Measurements from ENCODE around the gene FAM20A.

Gene FAM20A

GRCh38 chr17:68601565-68602288, 560 bp upstream of the FAM20A start:
- H3K36me3 Mint-ChIP-seq (ENCODE audit: low read depth): no peaks in the 10 kb centered on the region
- peak overlapping the region; percentile 75 to 85 (median 79) for H3K4me3 Mint-ChIP-seq
- peaks cover 38% of the 10 kb centered on the region for H3K4me1 Mint-ChIP-seq
- H3K27ac Mint-ChIP-seq: peak overlapping the region in 2 of 3 experiments; percentile 75 to 87
- peaks cover 67% of the 10 kb centered on the region for H3K27me3 Mint-ChIP-seq (ENCODE audit: low read depth)
- no peak for TF ChIP-seq CTCF (IDR thresholded peaks at IDR 0.05; ENCODE audit: unreplicated experiment in 3 of 3)
- H3K9me3 Mint-ChIP-seq: peaks cover under 1% of the 10 kb centered on the region

- Mint-ChIP-seq H3K4me3 (peak overlapping the region; percentile 89 to 95 (median 89)), H3K36me3 (ENCODE audit: low read depth) (no peaks in the 10 kb centered on the region), H3K9me3 (no peaks in the 10 kb centered on the region), H3K27ac (peak overlapping the region; percentile 57 to 98 (median 88)), H3K27me3 (ENCODE audit: low read depth) (peaks cover 76% of the 10 kb centered on the region), H3K4me1 (peaks cover 52% of the 10 kb centered on the region)
- TF ChIP-seq CTCF (IDR thresholded peaks at IDR 0.05; ENCODE audit: unreplicated experiment in 3 of 3): peak; percentile 22 to 37 (median 32)
Measured at GRCh38 chr17:68600067-68600930, 868 bp downstream of the FAM20A start.

GRCh38 chr17:68599552-68600066, 1.6 kb downstream of the FAM20A start:
- no peak for TF ChIP-seq CTCF (IDR thresholded peaks at IDR 0.05; ENCODE audit: unreplicated experiment in 3 of 3)
- no peaks in the 10 kb centered on the region for H3K36me3 Mint-ChIP-seq (ENCODE audit: low read depth)
- H3K4me3 Mint-ChIP-seq: peak overlapping the region; percentile 89 to 95 (median 89)
- peaks cover 78% of the 10 kb centered on the region for H3K27me3 Mint-ChIP-seq (ENCODE audit: low read depth)
- peak overlapping the region; percentile 57 to 98 (median 88) for H3K27ac Mint-ChIP-seq
- H3K9me3 Mint-ChIP-seq: no peaks in the 10 kb centered on the region
- H3K4me1 Mint-ChIP-seq: peaks cover 59% of the 10 kb centered on the region

GRCh38 chr17:68599091-68599490, 2.1 kb downstream of the FAM20A start:
- Mint-ChIP-seq H3K27me3 (ENCODE audit: low read depth) (peaks cover 78% of the 10 kb centered on the region), H3K36me3 (ENCODE audit: low read depth) (no peaks in the 10 kb centered on the region)
- no peak for TF ChIP-seq CTCF (IDR thresholded peaks at IDR 0.05; ENCODE audit: unreplicated experiment in 3 of 3)

GRCh38 chr17:68598545-68598961, 2.6 kb downstream of the FAM20A start:
- H3K27ac Mint-ChIP-seq: peak overlapping the region; percentile 57 to 98 (median 88)
- H3K36me3 Mint-ChIP-seq (ENCODE audit: low read depth): no peaks in the 10 kb centered on the region
- no peak for TF ChIP-seq CTCF (IDR thresholded peaks at IDR 0.05; ENCODE audit: unreplicated experiment in 3 of 3)
- no peaks in the 10 kb centered on the region for H3K9me3 Mint-ChIP-seq
- peak overlapping the region; percentile 8 to 95 (median 89) for H3K4me3 Mint-ChIP-seq
- H3K4me1 Mint-ChIP-seq: peaks cover 66% of the 10 kb centered on the region
- H3K27me3 Mint-ChIP-seq (ENCODE audit: low read depth): peaks cover 79% of the 10 kb centered on the region

More at GRCh38 chr17:68599091-68599490, 2.1 kb downstream of the FAM20A start:
- H3K4me3 Mint-ChIP-seq: peak overlapping the region; percentile 89 to 95 (median 89)
- H3K4me1 Mint-ChIP-seq: peaks cover 61% of the 10 kb centered on the region
- H3K27ac Mint-ChIP-seq: peak overlapping the region; percentile 57 to 98 (median 88)
- no peaks in the 10 kb centered on the region for H3K9me3 Mint-ChIP-seq

Data from nephron (organoid).